K562 (cell line): ENCODE data around the gene ATP6V0D1. TPM values are rescaled to one million over a fixed set of nuclear protein-coding genes. Genes with fewer than 3 reads are reported as not detected.
"Not testable (repeated sequence)": the region's sequence is repeated elsewhere in the genome, so short reads cannot be mapped to it uniquely, and the experiment has no call there.

Source experiments
- ATAC-seq: fragments of 200-7000 bp; cut with Tn5 transposase; 3 replicates; pipeline ENCODE4 v1.9.1; 2020; ENCODE audit warnings: moderate library complexity
- BruUV-seq: library from RNA; stranded (reverse); fragments of 400-500 nt; replicated peaks from 2 replicates; lab custom pipeline; 2021; lab: Mats Ljungman, UMichigan
- CTCF ChIA-PET: fragments of 300-600 bp; formaldehyde crosslinking; extraction: SDS; loops from one replicate; lab custom pipeline; 2021; ENCODE audit warnings: low intra/inter-chr PET ratio; lab: Yijun Ruan, JAX
- POLR2A ChIA-PET: fragments of 300-600, 350-650 bp; sonication (Branson Sonifier 250); formaldehyde crosslinking; extraction: SDS; loops from one replicate; lab custom pipeline; 2021; ENCODE audit warnings: antibody characterized with exemption, inconsistent platforms; lab: Yijun Ruan, JAX
- DNase-seq, 4 experiments: peaks; one replicate each; pipeline versions ENCODE4 v3.0.0 to v3.0.0-alpha.2; 2011 to 2018; ENCODE audit warnings: low spot score in 3 of 4, mixed read lengths in 3 of 4; ENCODE audit errors: extremely low read depth in 1 of 4
- FAIRE-seq: peaks from 2 replicates; lab custom pipeline; 2011; peaks lifted over from hg19 to GRCh38; lab: Jason Lieb, UNC
- H2AFZ ChIP-seq: 2 replicates; pipeline ENCODE4 v1.6.0; 2011; ENCODE audit warnings: low read depth, low read length, control low read depth, inconsistent platforms
- H3K27ac ChIP-seq: fragments of 200-600 bp; 3 replicates; pipeline ENCODE4 v1.8.0; 2011; ENCODE audit warnings: low read depth, mild to moderate bottlenecking, control low read depth, inconsistent platforms, low read length, moderate library complexity, mixed read lengths; ENCODE audit errors: extremely low read depth
- H3K27me3 ChIP-seq, 2 experiments: fragments of 300-600 bp in 1 of 2; 2 replicates in 1 of 2; 3 replicates in 1 of 2; pipeline versions ENCODE4 v1.6.0 to v1.8.0; 2011; ENCODE audit warnings: inconsistent platforms in 2 of 2, low read length in 2 of 2, mild to moderate bottlenecking in 1 of 2, mixed read lengths in 1 of 2, moderate library complexity in 1 of 2; ENCODE audit not compliant: control insufficient read depth in 2 of 2, insufficient read depth in 2 of 2
- H3K36me3 ChIP-seq: fragments of 300-600 bp; 3 replicates; pipeline ENCODE4 v1.8.0; 2011; ENCODE audit warnings: mild to moderate bottlenecking, low read length, inconsistent platforms; ENCODE audit not compliant: control insufficient read depth, insufficient read depth
- H3K4me1 ChIP-seq, 2 experiments: fragments of 200-600 bp in 1 of 2; replicated peaks in 1 of 2; 2 replicates in 1 of 2; 3 replicates in 1 of 2; pipeline versions ENCODE4 v1.5.1 to v1.8.0; 2011; ENCODE audit warnings: inconsistent platforms in 2 of 2, low read length in 2 of 2, mild to moderate bottlenecking in 1 of 2, mixed read lengths in 1 of 2, moderate library complexity in 1 of 2; ENCODE audit not compliant: control insufficient read depth in 2 of 2, insufficient read depth in 2 of 2
- H3K4me2 ChIP-seq: 2 replicates; pipeline ENCODE4 v1.6.1; 2011; ENCODE audit warnings: low read length, control low read depth, inconsistent platforms, mixed read lengths; ENCODE audit not compliant: insufficient read depth
- H3K4me3 ChIP-seq: fragments of 200-600 bp; sonication (generic), shearing (Covaris generic); 2 replicates; pipeline ENCODE4 v1.5.1; 2016; ENCODE audit warnings: control low read depth, inconsistent platforms
- H3K79me2 ChIP-seq: fragments of 200-600 bp; 3 replicates; pipeline ENCODE4 v1.8.0; 2011; ENCODE audit warnings: low read length, inconsistent platforms; ENCODE audit not compliant: control insufficient read depth, insufficient read depth
- H3K9ac ChIP-seq, 2 experiments: 2 replicates each; pipeline versions ENCODE4 v1.6.0 to v1.6.1; 2011; ENCODE audit warnings: low read depth in 2 of 2, low read length in 2 of 2, control low read depth in 1 of 2, inconsistent platforms in 1 of 2, mild to moderate bottlenecking in 1 of 2, mixed read lengths in 1 of 2; ENCODE audit not compliant: insufficient read depth in 1 of 2
- H3K9me1 ChIP-seq: one replicate; pipeline ENCODE4 v1.6.0; 2011; ENCODE audit warnings: inconsistent platforms, mild to moderate bottlenecking, low read length, moderate library complexity; ENCODE audit not compliant: control insufficient read depth, insufficient read depth
- H3K9me3 ChIP-seq: replicated peaks from 2 replicates; pipeline ENCODE4 v1.5.1; 2011; ENCODE audit warnings: low read depth, low read length, inconsistent platforms; ENCODE audit not compliant: control insufficient read depth, insufficient read depth
- H4K20me1 ChIP-seq: replicated peaks from 2 replicates; pipeline ENCODE4 v1.6.1; 2011; ENCODE audit warnings: low read length, inconsistent platforms, mixed read lengths; ENCODE audit not compliant: control insufficient read depth, insufficient read depth
- NFIC ChIP-seq: fragments of 450-650 bp; IDR thresholded peaks from 2 replicates; pipeline ENCODE4 v1.6.1; 2017; ENCODE audit warnings: mild to moderate bottlenecking, inconsistent platforms
- TRIM24 ChIP-seq, 2 experiments: fragments of 450-650 bp; IDR thresholded peaks; 2 replicates each; pipeline ENCODE4 v1.6.1; 2016
- ZNF121 ChIP-seq: sonication (generic); formaldehyde crosslinking; conservative IDR thresholded peaks from 2 replicates; pipeline ENCODE4 v1.8.0; 2022; ENCODE audit warnings: missing genetic modification reagents
- WGBS: fragments of 100-300 bp; shearing (Covaris generic); methylation state at CpG from one replicate; pipeline ENCODE4 v1.1.6; 2016; ENCODE audit warnings: low coverage, mixed read lengths; ENCODE audit not compliant: insufficient coverage; ENCODE audit errors: missing lambda C conversion rate; 5-methylcytosine and 5-hydroxymethylcytosine counted together
- in situ Hi-C: fragments of 300-500 bp; cut with MboI; formaldehyde crosslinking; loops from 4 replicates; pipeline ENCODE4 v1.15.0; 2018; ENCODE audit warnings: inconsistent platforms, mixed read lengths
- intact Hi-C: fragments of 100-400 bp; cut with micrococcal nuclease; formaldehyde crosslinking; loops from 2 replicates; pipeline ENCODE4 v1.14.2; 2022
- polyA plus RNA-seq, 8 experiments: library from polyadenylated mRNA; depleted of rRNA in 4 of 8; stranded (reverse) in 5 of 8; unstranded in 3 of 8; fragments of >200 nt; fragmentation: Nextera tagmentation in 2 of 8; fragmentation: Illumina TruSeq in 1 of 8; extraction: Ambion mirVana in 2 of 8; extraction: Trizol in 1 of 8; gene quantifications; 2 replicates each; pipeline versions ENCODE4 v1.2.1 to v1.2.3, GENCODE V29; 2011 to 2014; ENCODE audit warnings: inconsistent platforms in 1 of 8, missing spikeins in 1 of 8
- total RNA-seq, 7 experiments: library from RNA; depleted of rRNA in 6 of 7; stranded (reverse); fragments of >200 nt in 6 of 7; fragmentation: Illumina TruSeq in 2 of 7; extraction: Trizol in 2 of 7; gene quantifications; 2 replicates each; pipeline versions ENCODE4 v1.2.1 to v1.2.3, GENCODE V29; 2011 to 2021; ENCODE audit warnings: low replicate concordance in 1 of 7
- TF ChIP-seq, protein P1 (sequence below): fragments of 200-800 bp; sonication (Bioruptor generic); IDR thresholded peaks from 2 replicates; pipeline ENCODE4 v1.6.1; 2017; ENCODE audit warnings: missing genetic modification characterization, missing compliant biosample characterization

Gene ATP6V0D1
- total and polyA plus RNA-seq, 9 of the 15 experiments (the other 6 are each of a cell fraction or from before 2014, with no cell fraction given): 23.2 to 69.7 (median 45.6) TPM

DNA sequence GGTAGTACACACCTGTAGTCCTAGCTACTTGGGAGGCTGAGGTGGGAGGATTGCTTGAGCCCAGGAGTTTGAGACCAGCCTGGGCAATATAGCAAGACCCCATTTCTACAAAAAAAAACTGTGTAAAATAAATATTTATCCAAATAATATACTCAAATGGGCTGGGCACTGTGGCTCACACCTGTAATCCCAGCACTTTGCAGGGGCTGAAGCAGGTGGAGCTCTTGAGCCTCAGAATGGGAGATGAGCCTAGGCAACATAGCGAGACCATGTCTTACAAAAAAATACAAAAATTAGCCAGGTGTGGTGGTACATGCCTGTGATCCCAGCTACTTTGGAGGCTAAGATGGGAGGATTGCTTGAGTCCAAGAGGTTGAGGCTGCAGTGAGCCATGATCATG, 32.9 kb upstream of the ATP6V0D1 start:
- WGBS: 93% methylated on average over 1 of the region's 1 CpG
- H3K79me2 ChIP-seq, H4K20me1 ChIP-seq, H3K9me1 ChIP-seq, H3K27ac ChIP-seq, H3K4me2 ChIP-seq, H2AFZ ChIP-seq, FAIRE-seq, H3K9ac ChIP-seq, H3K36me3 ChIP-seq, H3K27me3 ChIP-seq, H3K4me1 ChIP-seq, BruUV-seq, DNase-seq, in situ Hi-C loops, H3K4me3 ChIP-seq, H3K9me3 ChIP-seq: not testable (repeated sequence)
- ChIA-PET POLR2A (interaction anchor here (0.7 to 1.0 kb wide), 3 partner anchors 33 to 826 kb away, joined by 3 to 4 read pairs (median 3); partner anchors contain the start of gene ATP6V0D1), CTCF (interaction anchor here (1.4 to 5.8 kb wide), 3 partner anchors 10 to 33 kb away, joined by 5 to 53 read pairs (median 12); partner anchors contain the start of gene ATP6V0D1)
- peak; percentile 43 for TF ChIP-seq ZNF121
- peak; percentile 43 for ATAC-seq
- intact Hi-C loops: loop anchor here (1.0 to 10.0 kb wide), 3 partner anchors 20 to 89 kb away; partner anchors contain the start of gene ATP6V0D1

DNA sequence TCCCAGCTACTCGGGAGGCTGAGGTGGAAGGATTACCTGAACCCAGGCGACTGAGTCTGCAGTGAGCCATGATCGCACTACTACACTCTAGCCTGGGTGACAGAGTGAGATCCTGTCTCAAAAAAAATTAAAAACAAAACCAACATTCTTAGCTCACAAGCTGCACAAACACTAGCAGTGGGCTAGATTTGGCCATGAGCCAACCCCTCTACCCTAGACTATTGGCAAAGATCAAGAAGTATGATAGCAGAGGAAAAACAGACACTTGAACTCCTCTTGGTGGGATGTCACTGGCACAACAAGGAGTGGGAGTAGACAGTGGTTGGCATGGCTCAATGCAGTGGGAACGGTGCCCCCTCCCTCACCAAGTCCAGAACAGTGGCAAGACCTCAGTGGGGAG, 28.1 kb upstream of the ATP6V0D1 start:
- Histone ChIP-seq H3K9ac (no peak overlapping the region), H3K9me3 (no peaks in the 10 kb centered on the region), H3K4me1 (peaks cover 18 to 20% of the 10 kb centered on the region in 2 experiments; a peak in 3 of 5 replicates), H3K27me3 (no peaks in the 10 kb centered on the region), H4K20me1 (no peaks in the 10 kb centered on the region), H3K79me2 (no peaks in the 10 kb centered on the region), H3K36me3 (no peaks in the 10 kb centered on the region), H3K9me1 (no peaks in the 10 kb centered on the region), H3K4me3 (no peak overlapping the region), H3K27ac (no peak overlapping the region), H2AFZ (no peak overlapping the region), H3K4me2 (no peak overlapping the region)
- ChIA-PET POLR2A (interaction anchor here (0.6 kb wide), 1 partner anchor 184 kb away, joined by 3 read pairs; no protein-coding TSS in a partner anchor), CTCF (no interaction called here)
- intact Hi-C loops (no loop called here), in situ Hi-C loops (no loop called here)
- WGBS: 74% methylated on average over 4 of the region's 4 CpGs
- no TSS peak for BruUV-seq
- TF ChIP-seq, protein P1, sequence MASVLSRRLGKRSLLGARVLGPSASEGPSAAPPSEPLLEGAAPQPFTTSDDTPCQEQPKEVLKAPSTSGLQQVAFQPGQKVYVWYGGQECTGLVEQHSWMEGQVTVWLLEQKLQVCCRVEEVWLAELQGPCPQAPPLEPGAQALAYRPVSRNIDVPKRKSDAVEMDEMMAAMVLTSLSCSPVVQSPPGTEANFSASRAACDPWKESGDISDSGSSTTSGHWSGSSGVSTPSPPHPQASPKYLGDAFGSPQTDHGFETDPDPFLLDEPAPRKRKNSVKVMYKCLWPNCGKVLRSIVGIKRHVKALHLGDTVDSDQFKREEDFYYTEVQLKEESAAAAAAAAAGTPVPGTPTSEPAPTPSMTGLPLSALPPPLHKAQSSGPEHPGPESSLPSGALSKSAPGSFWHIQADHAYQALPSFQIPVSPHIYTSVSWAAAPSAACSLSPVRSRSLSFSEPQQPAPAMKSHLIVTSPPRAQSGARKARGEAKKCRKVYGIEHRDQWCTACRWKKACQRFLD (CRISPR knock-in tag): no peak
- peak; percentile 91 for TF ChIP-seq NFIC
- no peak for TF ChIP-seq TRIM24 (IDR thresholded peaks at IDR 0.05)
- peak in 1 of 4 experiments; percentile 3 for DNase-seq
- FAIRE-seq: no peak
- no peak for ATAC-seq
